IPS-11a (cell line): ENCODE measurements around the gene GPR25.

Experiments
- H3K4me3 ChIP-seq: one replicate; pipeline ENCODE4 v1.5.1; 2013; ENCODE audit warnings: low read depth, low read length, control low read depth

Gene GPR25

GRCh38 chr1:200894712-200895442, 22.1 kb downstream of the GPR25 start, which contains the start of gene INAVA:
INAVA (plus strand) TSS chr1:200894900; CDS start chr1:200898401, 3,501 bp downstream.
- H3K4me3 ChIP-seq = no peak within 1 kb of the TSS

GRCh38 chr1:200895443-200895789, 22.6 kb downstream of the GPR25 start:
- H3K4me3 ChIP-seq = no peak overlapping the region

GRCh38 chr1:200895801-200896530, 23.2 kb downstream of the GPR25 start:
- H3K4me3 ChIP-seq = no peak overlapping the region

GRCh38 chr1:200896531-200897196, 23.9 kb downstream of the GPR25 start:
- no peak overlapping the region for H3K4me3 ChIP-seq

GRCh38 chr1:200897259-200897658, 24.5 kb downstream of the GPR25 start:
- H3K4me3 ChIP-seq = no peak overlapping the region

GRCh38 chr1:200899015-200899386, 26.2 kb downstream of the GPR25 start:
- H3K4me3 ChIP-seq = no peak overlapping the region

GRCh38 chr1:200899451-200899915, 26.7 kb downstream of the GPR25 start:
- no peak overlapping the region for H3K4me3 ChIP-seq

- no peak overlapping the region for H3K4me3 ChIP-seq
These were observed 27.4 kb downstream of the GPR25 start for GRCh38 chr1:200899954-200900867.

- no peak overlapping the region for H3K4me3 ChIP-seq
These were observed 28.1 kb downstream of the GPR25 start for GRCh38 chr1:200900877-200901276.

GRCh38 chr1:200901350-200901749, 28.6 kb downstream of the GPR25 start:
- H3K4me3 ChIP-seq = no peak overlapping the region

GRCh38 chr1:200901796-200902444, 29.1 kb downstream of the GPR25 start:
- H3K4me3 ChIP-seq = no peak overlapping the region

- no peak overlapping the region for H3K4me3 ChIP-seq
These were observed 31.0 kb downstream of the GPR25 start for GRCh38 chr1:200903793-200904192.

GRCh38 chr1:200904772-200905171, 32.0 kb downstream of the GPR25 start:
- no peak overlapping the region for H3K4me3 ChIP-seq

GRCh38 chr1:200905411-200906052, 32.8 kb downstream of the GPR25 start:
- H3K4me3 ChIP-seq = no peak overlapping the region

- no peak overlapping the region for H3K4me3 ChIP-seq
These were observed 33.7 kb downstream of the GPR25 start for GRCh38 chr1:200906491-200906890.

- H3K4me3 ChIP-seq = no peak overlapping the region
These were observed 34.9 kb downstream of the GPR25 start for GRCh38 chr1:200907611-200908097.

- no peak overlapping the region for H3K4me3 ChIP-seq
These were observed 35.5 kb downstream of the GPR25 start for GRCh38 chr1:200908191-200908868.

GRCh38 chr1:200909071-200909470, 36.3 kb downstream of the GPR25 start:
- H3K4me3 ChIP-seq = no peak overlapping the region

GRCh38 chr1:200909757-200910239, 37.0 kb downstream of the GPR25 start:
- no peak overlapping the region for H3K4me3 ChIP-seq
